Fibroblast of skin of abdomen (primary cell): ENCODE measurements around the gene MSH4. TPM values are rescaled to one million over a fixed set of nuclear protein-coding genes. Genes with fewer than 3 reads are reported as not detected.
"Not testable (repeated sequence)": the region's sequence is repeated elsewhere in the genome, so short reads cannot be mapped to it uniquely, and the experiment has no call there.

ENCODE experiments used
- DNase-seq: peaks from one replicate; pipeline ENCODE4 v3.0.0-alpha.2; 2013
- polyA plus RNA-seq, 2 experiments: library from polyadenylated mRNA; unstranded; fragments of 120-200 nt; gene quantifications; one replicate each; pipeline ENCODE4 v1.2.1, GENCODE V29; 2013; ENCODE audit not compliant: insufficient read length in 2 of 2

Gene MSH4
- 0.05 TPM for polyA plus RNA-seq (2013, experiment 1 of 2; ENCODE audit: insufficient read length)
- polyA plus RNA-seq (2013, experiment 2 of 2; ENCODE audit: insufficient read length): 0.04 TPM

GRCh38 chr1:75796376-75797272 is at the start of gene MSH4:
TSS of gene MSH4 (plus strand) at chr1:75796882. CDS start at chr1:75796986, 104 bp downstream.
- DNase-seq: no peak

GRCh38 chr1:75757210-75757609 is 39.5 kb upstream of the MSH4 start:
- DNase-seq: not testable (repeated sequence)

GRCh38 chr1:75758543-75758942 is 38.1 kb upstream of the MSH4 start:
- DNase-seq: not testable (repeated sequence)

- no peak for DNase-seq
Measured at GRCh38 chr1:75764057-75764655, 32.5 kb upstream of the MSH4 start.

- peak; percentile 87 for DNase-seq
Measured at GRCh38 chr1:75765697-75766355, 30.9 kb upstream of the MSH4 start.

GRCh38 chr1:75768016-75768415 is 28.7 kb upstream of the MSH4 start:
- DNase-seq: peak; percentile 43

- no peak for DNase-seq
Measured at GRCh38 chr1:75770761-75771160, 25.9 kb upstream of the MSH4 start.

GRCh38 chr1:75771978-75772377 is 24.7 kb upstream of the MSH4 start:
- no peak for DNase-seq

- not testable (repeated sequence) for DNase-seq
Measured at GRCh38 chr1:75777812-75778211, 18.9 kb upstream of the MSH4 start.

- DNase-seq: not testable (repeated sequence)
Measured at GRCh38 chr1:75778694-75779093, 18.0 kb upstream of the MSH4 start.

GRCh38 chr1:75780183-75780582 is 16.5 kb upstream of the MSH4 start:
- not testable (repeated sequence) for DNase-seq

GRCh38 chr1:75783920-75784319 is 12.8 kb upstream of the MSH4 start:
- DNase-seq: not testable (repeated sequence)

GRCh38 chr1:75785320-75785982 is 11.2 kb upstream of the MSH4 start:
- no peak for DNase-seq

- peak; percentile 95 for DNase-seq
Measured at GRCh38 chr1:75785983-75786853, 10.5 kb upstream of the MSH4 start, which contains the start of gene RABGGTB. TSS of gene RABGGTB (plus strand) at chr1:75786256. CDS start at chr1:75786272, 16 bp downstream.

GRCh38 chr1:75786901-75787493 is 9.7 kb upstream of the MSH4 start:
- no peak for DNase-seq

GRCh38 chr1:75787524-75787923 is 9.2 kb upstream of the MSH4 start:
- no peak for DNase-seq

- no peak for DNase-seq
Measured at GRCh38 chr1:75789988-75790387, 6.7 kb upstream of the MSH4 start.

- DNase-seq: no peak
Measured at GRCh38 chr1:75791022-75791421, 5.7 kb upstream of the MSH4 start.

- DNase-seq: no peak
Measured at GRCh38 chr1:75792091-75792490, 4.6 kb upstream of the MSH4 start.

- no peak for DNase-seq
Measured at GRCh38 chr1:75794382-75794781, 2.3 kb upstream of the MSH4 start.

GRCh38 chr1:75795703-75796193 is 934 bp upstream of the MSH4 start:
- DNase-seq: no peak
